Endothelial cell of umbilical vein (primary cell): ENCODE data around the gene ELOB. TPM values are rescaled to one million over a fixed set of nuclear protein-coding genes. Genes with fewer than 3 reads are reported as not detected.

Source experiments
- BruUV-seq: library from RNA; stranded (reverse); fragments of 400-500 nt; replicated peaks from 2 replicates; lab custom pipeline; 2021; lab: Mats Ljungman, UMichigan
- CTCF ChIA-PET: fragments of 300-600, 350-600 bp; sonication (Branson Sonifier 250); formaldehyde crosslinking; loops from one replicate; lab custom pipeline; 2021; ENCODE audit warnings: antibody characterized with exemption, inconsistent platforms; lab: Charles Lee
- POLR2A ChIA-PET: fragments of 300-600, 350-600 bp; sonication (Branson Sonifier 250); formaldehyde crosslinking; loops from one replicate; lab custom pipeline; 2021; ENCODE audit warnings: antibody characterized with exemption, inconsistent platforms; lab: Charles Lee
- DNase-seq: peaks from one replicate; pipeline ENCODE4 v3.0.0-alpha.2; 2011; ENCODE audit warnings: low read depth, low spot score
- FAIRE-seq: peaks from 2 replicates; lab custom pipeline; 2011; peaks lifted over from hg19 to GRCh38; lab: Jason Lieb, UNC
- H2AFZ ChIP-seq: 2 replicates; pipeline ENCODE4 v1.6.0; 2012; ENCODE audit warnings: low read depth, low read length, control low read depth, inconsistent platforms
- H3K27ac ChIP-seq: 2 replicates; pipeline ENCODE4 v1.5.1; 2011; ENCODE audit warnings: low read depth, mild to moderate bottlenecking, control low read depth, low read length, moderate library complexity; ENCODE audit not compliant: insufficient read depth
- H3K27me3 ChIP-seq, 2 experiments: 2 replicates each; pipeline versions ENCODE4 v1.6.0 to v1.6.1; 2011; ENCODE audit warnings: low read length in 2 of 2, mixed read lengths in 1 of 2; ENCODE audit not compliant: control insufficient read depth in 2 of 2, insufficient read depth in 2 of 2
- H3K36me3 ChIP-seq, 2 experiments: 2 replicates in 1 of 2; 3 replicates in 1 of 2; pipeline ENCODE4 v1.5.1; 2011; ENCODE audit warnings: low read length in 2 of 2, mild to moderate bottlenecking in 1 of 2, moderate library complexity in 1 of 2; ENCODE audit not compliant: control insufficient read depth in 2 of 2, insufficient read depth in 2 of 2; ENCODE audit errors: extremely low read depth in 1 of 2
- H3K4me1 ChIP-seq: 3 replicates; pipeline ENCODE4 v1.5.1; 2011; ENCODE audit warnings: mild to moderate bottlenecking, low read length; ENCODE audit not compliant: control insufficient read depth, insufficient read depth; ENCODE audit errors: extremely low read depth
- H3K4me2 ChIP-seq: 2 replicates; pipeline ENCODE4 v1.6.1; 2011; ENCODE audit warnings: low read length, control low read depth, mixed read lengths; ENCODE audit not compliant: insufficient read depth
- H3K4me3 ChIP-seq, 3 experiments: fragments of 200-600 bp in 1 of 3; sonication (generic), shearing (Covaris generic) in 1 of 3; replicated peaks in 1 of 3; 2 replicates each; pipeline ENCODE4 v1.5.1; 2011 to 2016; ENCODE audit warnings: control low read depth in 3 of 3, low read length in 3 of 3, mild to moderate bottlenecking in 2 of 3, inconsistent platforms in 1 of 3, low read depth in 1 of 3, moderate library complexity in 1 of 3; ENCODE audit not compliant: insufficient read depth in 1 of 3
- H3K79me2 ChIP-seq: 2 replicates; pipeline ENCODE4 v1.6.0; 2012; ENCODE audit warnings: low read length, inconsistent platforms; ENCODE audit not compliant: control insufficient read depth, insufficient read depth
- H3K9ac ChIP-seq: replicated peaks from 2 replicates; pipeline ENCODE3; 2011; ENCODE audit warnings: low read length, control low read depth; ENCODE audit not compliant: insufficient read depth; ENCODE audit errors: extremely low read depth
- H3K9me1 ChIP-seq: replicated peaks from 3 replicates; pipeline ENCODE4 v1.6.0; 2011; ENCODE audit warnings: mild to moderate bottlenecking, low read length; ENCODE audit not compliant: control insufficient read depth, insufficient read depth; ENCODE audit errors: extremely low read depth
- H3K9me3 ChIP-seq: replicated peaks from 2 replicates; pipeline ENCODE4 v1.5.1; 2012; ENCODE audit warnings: low read length, inconsistent platforms; ENCODE audit not compliant: control insufficient read depth, insufficient read depth
- H4K20me1 ChIP-seq: replicated peaks from 2 replicates; pipeline ENCODE3; 2011; ENCODE audit warnings: mild to moderate bottlenecking, low read length; ENCODE audit not compliant: control insufficient read depth, insufficient read depth; ENCODE audit errors: extremely low read depth
- CTCF ChIP-seq, 2 donors: IDR thresholded peaks; 1 replicate in 1 of 2; 2 replicates in 1 of 2; pipeline ENCODE4 v1.5.1; 2011; ENCODE audit warnings: low read length in 2 of 2, mild to moderate bottlenecking in 2 of 2, moderate library complexity in 2 of 2, control low read depth in 1 of 2, inconsistent platforms in 1 of 2, low read depth in 1 of 2; ENCODE audit not compliant: insufficient read depth in 1 of 2; ENCODE audit errors: extremely low read depth in 1 of 2
- EZH2 ChIP-seq: IDR thresholded peaks from 2 replicates; pipeline ENCODE4 v1.6.1; 2012; ENCODE audit warnings: borderline replicate concordance, low read depth, mild to moderate bottlenecking, moderate library complexity, low read length, inconsistent platforms; ENCODE audit not compliant: severe bottlenecking
- FOS ChIP-seq: IDR thresholded peaks from 2 replicates; pipeline ENCODE4 v1.6.1; 2011; ENCODE audit warnings: mild to moderate bottlenecking, low read length, moderate library complexity, borderline replicate concordance; ENCODE audit not compliant: insufficient read depth
- GATA2 ChIP-seq: IDR thresholded peaks from 2 replicates; pipeline ENCODE4 v1.7.0; 2011; ENCODE audit warnings: low read depth, mild to moderate bottlenecking, moderate library complexity, mixed read lengths, low read length; ENCODE audit not compliant: insufficient read length, insufficient read depth
- JUN ChIP-seq: IDR thresholded peaks from 2 replicates; pipeline ENCODE4 v1.6.1; 2011; ENCODE audit warnings: borderline replicate concordance, low read depth; ENCODE audit not compliant: insufficient read length, insufficient read depth
- MAX ChIP-seq: IDR thresholded peaks from 2 replicates; pipeline ENCODE4 v1.6.1; 2011; ENCODE audit not compliant: insufficient read depth, insufficient read length
- MYC ChIP-seq: IDR thresholded peaks from one replicate; pipeline ENCODE4 v1.6.1; 2011; ENCODE audit warnings: mild to moderate bottlenecking, low read depth, low read length
- POLR2A ChIP-seq: IDR thresholded peaks from 2 replicates; pipeline ENCODE4 v1.6.1; 2012; ENCODE audit warnings: low read depth, mild to moderate bottlenecking, control low read depth, low read length
- POLR2AphosphoS5 ChIP-seq: IDR thresholded peaks from 2 replicates; pipeline ENCODE4 v1.6.1; 2012; ENCODE audit warnings: low read depth, mild to moderate bottlenecking, control low read depth, low read length, moderate library complexity; ENCODE audit not compliant: insufficient read depth
- dilution Hi-C: fragments of 300-500 bp; cut with MboI; formaldehyde crosslinking; loops from one replicate; pipeline ENCODE4 v1.15.0; 2019; ENCODE audit warnings: low sequenced_read_pairs; ENCODE audit not compliant: extremely low pct_ligation_motif_present
- intact Hi-C: fragments of 100-400 bp; cut with micrococcal nuclease; formaldehyde crosslinking; loops from one replicate; pipeline ENCODE4 v1.10.0; 2022
- polyA plus RNA-seq, 4 experiments: library from polyadenylated mRNA; depleted of rRNA in 3 of 4; stranded (reverse) in 3 of 4; unstranded in 1 of 4; fragments of >200 nt; gene quantifications; 2 replicates each; pipeline versions ENCODE4 v1.2.1 to v1.2.3, GENCODE V29; 2011 to 2012; ENCODE audit warnings: missing spikeins in 1 of 4
- total RNA-seq: library from RNA; stranded (reverse); gene quantifications from 2 replicates; pipeline ENCODE4 v1.2.3, GENCODE V29; 2021

The ELOB gene
- total and polyA plus RNA-seq, 2 donors (not counting 3 experiments of a cell fraction or from before 2014, with no cell fraction given) = 251 to 848 TPM

- H3K27ac ChIP-seq = no peak overlapping the region
- BruUV-seq = no TSS peak
- FAIRE-seq (no peak), DNase-seq (no peak)
- no peaks in the 10 kb centered on the region for H3K4me1 ChIP-seq
- H3K9me1 ChIP-seq = no peaks in the 10 kb centered on the region
- H3K4me3 ChIP-seq = no peak overlapping the region
- H3K9me3 ChIP-seq = no peaks in the 10 kb centered on the region
- CTCF ChIA-PET = interaction anchor here (1.8 to 2.5 kb wide), 2 partner anchors 14 to 102 kb away, joined by 6 to 7 read pairs; no protein-coding TSS in a partner anchor
- no peak overlapping the region for H2AFZ ChIP-seq
- no peaks in the 10 kb centered on the region for H3K27me3 ChIP-seq
- TF ChIP-seq FOS (no peak), EZH2 (no peak), JUN (no peak), MAX (no peak), MYC (no peak)
- no peaks in the 10 kb centered on the region for H3K79me2 ChIP-seq
- POLR2A ChIA-PET = no interaction called here
- no peaks in the 10 kb centered on the region for H3K36me3 ChIP-seq
- dilution Hi-C loops = no loop called here
- H3K9ac ChIP-seq = no peak overlapping the region
- no peaks in the 10 kb centered on the region for H4K20me1 ChIP-seq
- intact Hi-C loops = no loop called here
- H3K4me2 ChIP-seq = no peak overlapping the region
Measured at GRCh38 chr16:2824626-2825025, 47.5 kb upstream of the ELOB start.

GRCh38 chr16:2822496-2822895 is 45.4 kb upstream of the ELOB start:
- no peaks in the 10 kb centered on the region for H3K36me3 ChIP-seq
- no peak overlapping the region for H3K9ac ChIP-seq
- H3K9me1 ChIP-seq = no peaks in the 10 kb centered on the region
- H2AFZ ChIP-seq = no peak overlapping the region
- TF ChIP-seq MYC (no peak), POLR2A (no peak), MAX (no peak), EZH2 (no peak), FOS (no peak), POLR2AphosphoS5 (no peak), GATA2 (no peak), JUN (no peak), CTCF (IDR thresholded peaks at IDR 0.05; ENCODE audit: extremely low read depth in 1 of 2, insufficient read depth in 1 of 2, low read depth in 1 of 2, low read length in 2 of 2) (no peak)
- no peak overlapping the region for H3K27ac ChIP-seq
- no peaks in the 10 kb centered on the region for H3K4me1 ChIP-seq
- ChIA-PET POLR2A (no interaction called here), CTCF (interaction anchor here (2.4 to 2.5 kb wide), 2 partner anchors 16 to 104 kb away, joined by 6 to 12 read pairs; no protein-coding TSS in a partner anchor)
- H3K4me2 ChIP-seq = no peak overlapping the region
- BruUV-seq = no TSS peak
- no peaks in the 10 kb centered on the region for H3K27me3 ChIP-seq
- intact Hi-C loops (no loop called here), dilution Hi-C loops (no loop called here)
- H4K20me1 ChIP-seq = no peaks in the 10 kb centered on the region
- H3K79me2 ChIP-seq = no peaks in the 10 kb centered on the region
- no peaks in the 10 kb centered on the region for H3K9me3 ChIP-seq
- no peak overlapping the region for H3K4me3 ChIP-seq
- DNase-seq (no peak), FAIRE-seq (no peak)
